Transverse colon (tissue), 3 donors: ENCODE data around the gene CXCR6.

ENCODE experiments used
- CTCF ChIP-seq, 5 experiments: fragments of 200-600 bp in 3 of 5; fragments of 450-650 bp in 2 of 5; sonication (generic) in 3 of 5; IDR thresholded peaks; 1 replicate in 2 of 5; 2 replicates in 3 of 5; pipeline ENCODE4 v1.5.1; 2016 to 2017; ENCODE audit warnings: antibody characterized with exemption in 5 of 5, inconsistent platforms in 3 of 5, mild to moderate bottlenecking in 2 of 5, moderate library complexity in 1 of 5
- POLR2A ChIP-seq: fragments of 450-650 bp; IDR thresholded peaks from one replicate; pipeline ENCODE4 v1.6.1; 2016; ENCODE audit warnings: antibody characterized with exemption, mild to moderate bottlenecking, moderate library complexity

- TF ChIP-seq CTCF (IDR thresholded peaks at IDR 0.05) (no peak), POLR2A (no peak)
These were observed 29.5 kb downstream of the CXCR6 start for GRCh38 chr3:45972534-45973402.
